H9 (cell line): ENCODE data around the gene GRIN3B. TPM values are rescaled to one million over a fixed set of nuclear protein-coding genes. Genes with fewer than 3 reads are reported as not detected.

Source experiments
- DNase-seq: peaks from one replicate; pipeline ENCODE4 v3.0.0-alpha.2; 2017
- H2AFZ ChIP-seq: one replicate; pipeline ENCODE4 v1.6.1; 2013; ENCODE audit warnings: mild to moderate bottlenecking, low read length, control low read depth, moderate library complexity
- H2AK5ac ChIP-seq: 2 replicates; pipeline ENCODE4 v1.6.1; 2013; ENCODE audit warnings: low read length, control low read depth, mixed read lengths; ENCODE audit not compliant: insufficient read length
- H2BK120ac ChIP-seq: one replicate; pipeline ENCODE4 v1.6.1; 2013; ENCODE audit warnings: low read depth, mild to moderate bottlenecking, low read length, control low read depth, inconsistent platforms; ENCODE audit not compliant: poor library complexity, severe bottlenecking
- H2BK12ac ChIP-seq: 2 replicates; pipeline ENCODE4 v1.6.1; 2013; ENCODE audit warnings: low read length, control low read depth, mixed read lengths, low read depth; ENCODE audit not compliant: insufficient read length
- H2BK15ac ChIP-seq: 2 replicates; pipeline ENCODE4 v1.6.1; 2013; ENCODE audit warnings: low read depth, low read length, control low read depth
- H2BK20ac ChIP-seq: one replicate; pipeline ENCODE4 v1.6.1; 2013; ENCODE audit warnings: low read depth, mild to moderate bottlenecking, low read length, control low read depth, inconsistent platforms; ENCODE audit not compliant: poor library complexity, severe bottlenecking
- H2BK5ac ChIP-seq: 2 replicates; pipeline ENCODE4 v1.6.1; 2013; ENCODE audit warnings: low read length, control low read depth, mixed read lengths; ENCODE audit not compliant: insufficient read length
- H3K14ac ChIP-seq: 2 replicates; pipeline ENCODE4 v1.6.1; 2013; ENCODE audit warnings: low read length, control low read depth; ENCODE audit not compliant: insufficient read depth
- H3K18ac ChIP-seq: 2 replicates; pipeline ENCODE4 v1.6.1; 2013; ENCODE audit warnings: low read depth, mild to moderate bottlenecking, mixed read lengths, low read length, control low read depth; ENCODE audit not compliant: insufficient read length
- H3K23ac ChIP-seq: 2 replicates; pipeline ENCODE4 v1.6.1; 2013; ENCODE audit warnings: low read length, control low read depth, mixed read lengths, low read depth; ENCODE audit not compliant: insufficient read length
- H3K23me2 ChIP-seq: 2 replicates; pipeline ENCODE4 v1.6.1; 2013; ENCODE audit warnings: low read depth, mild to moderate bottlenecking, mixed read lengths, low read length, control low read depth; ENCODE audit not compliant: insufficient read length, poor library complexity, severe bottlenecking
- H3K27ac ChIP-seq: 2 replicates; pipeline ENCODE4 v1.5.1; 2013; ENCODE audit warnings: low read length, control low read depth, mixed read lengths, low read depth; ENCODE audit not compliant: insufficient read length
- H3K27me3 ChIP-seq: 2 replicates; pipeline ENCODE4 v1.6.1; 2013; ENCODE audit warnings: low read length, control low read depth, inconsistent platforms; ENCODE audit not compliant: insufficient read depth
- H3K4ac ChIP-seq: 2 replicates; pipeline ENCODE4 v1.6.1; 2013; ENCODE audit warnings: low read depth, mild to moderate bottlenecking, control low read depth, inconsistent platforms, low read length, moderate library complexity
- H3K4me1 ChIP-seq: 2 replicates; pipeline ENCODE4 v1.6.1; 2013; ENCODE audit warnings: low read length, control low read depth, inconsistent platforms; ENCODE audit not compliant: insufficient read depth
- H3K4me2 ChIP-seq: 2 replicates; pipeline ENCODE4 v1.6.1; 2013; ENCODE audit warnings: low read length, control low read depth, mixed read lengths; ENCODE audit not compliant: insufficient read length, insufficient read depth
- H3K56ac ChIP-seq: 2 replicates; pipeline ENCODE4 v1.6.1; 2013; ENCODE audit warnings: low read depth, mild to moderate bottlenecking, mixed read lengths, low read length, control low read depth; ENCODE audit not compliant: insufficient read length
- H3K79me1 ChIP-seq: 2 replicates; pipeline ENCODE4 v1.6.1; 2013; ENCODE audit warnings: low read depth, mild to moderate bottlenecking, moderate library complexity, low read length, control low read depth, inconsistent platforms; ENCODE audit not compliant: insufficient read depth, poor library complexity, severe bottlenecking
- H3K79me2 ChIP-seq: 2 replicates; pipeline ENCODE4 v1.6.1; 2013; ENCODE audit warnings: low read length, control low read depth, inconsistent platforms; ENCODE audit not compliant: insufficient read depth
- H3K9ac ChIP-seq: 2 replicates; pipeline ENCODE4 v1.6.1; 2013; ENCODE audit warnings: low read length, control low read depth, mixed read lengths; ENCODE audit not compliant: insufficient read length; ENCODE audit errors: extremely low read depth
- H3K9me3 ChIP-seq: one replicate; pipeline ENCODE4 v1.6.1; 2013; ENCODE audit warnings: low read depth, low read length, inconsistent platforms; ENCODE audit not compliant: control insufficient read depth
- H3T11ph ChIP-seq: one replicate; pipeline ENCODE4 v1.6.1; 2013; ENCODE audit warnings: mild to moderate bottlenecking, low read length, control low read depth, inconsistent platforms
- H4K20me1 ChIP-seq: one replicate; pipeline ENCODE4 v1.6.1; 2013; ENCODE audit not compliant: control insufficient read depth, insufficient read length, insufficient read depth
- H4K5ac ChIP-seq: 2 replicates; pipeline ENCODE4 v1.6.1; 2013; ENCODE audit warnings: low read depth, mild to moderate bottlenecking, mixed read lengths, low read length, control low read depth; ENCODE audit not compliant: insufficient read length
- H4K8ac ChIP-seq: replicated peaks from 2 replicates; pipeline ENCODE4 v1.6.1; 2013; ENCODE audit warnings: low read length, control low read depth, mixed read lengths, low read depth; ENCODE audit not compliant: insufficient read length
- H4K91ac ChIP-seq: 2 replicates; pipeline ENCODE4 v1.6.1; 2013; ENCODE audit warnings: low read depth, mild to moderate bottlenecking, moderate library complexity, mixed read lengths, low read length, control low read depth; ENCODE audit not compliant: insufficient read length
- H3K27ac Mint-ChIP-seq, 3 experiments: 2 replicates in 2 of 3; 3 replicates in 1 of 3; pipeline ENCODE4 v1.8.0; 2020 to 2021; ENCODE audit warnings: mixed read lengths in 3 of 3, mild to moderate bottlenecking in 1 of 3, moderate library complexity in 1 of 3
- H3K27me3 Mint-ChIP-seq: 2 replicates; pipeline ENCODE4 v1.8.0; 2021; ENCODE audit warnings: low read depth, mild to moderate bottlenecking, moderate library complexity, mixed read lengths
- H3K36me3 Mint-ChIP-seq, 3 experiments: 2 replicates in 2 of 3; 3 replicates in 1 of 3; pipeline ENCODE4 v1.8.0; 2020 to 2021; ENCODE audit warnings: low read depth in 3 of 3, mixed read lengths in 3 of 3; ENCODE audit not compliant: insufficient read depth in 1 of 3
- H3K4me1 Mint-ChIP-seq, 2 experiments: 2 replicates each; pipeline ENCODE4 v1.8.0; 2020; ENCODE audit warnings: mixed read lengths in 2 of 2
- H3K4me3 Mint-ChIP-seq, 2 experiments: 2 replicates in 1 of 2; 3 replicates in 1 of 2; pipeline ENCODE4 v1.8.0; 2020 to 2021; ENCODE audit warnings: mild to moderate bottlenecking in 2 of 2, mixed read lengths in 2 of 2, moderate library complexity in 1 of 2
- H3K9me3 Mint-ChIP-seq, 2 experiments: 2 replicates in 1 of 2; 3 replicates in 1 of 2; pipeline ENCODE4 v1.8.0; 2020; ENCODE audit warnings: mild to moderate bottlenecking in 2 of 2, mixed read lengths in 2 of 2, moderate library complexity in 1 of 2
- WGBS: extraction: QIAGEN DNeasy Blood & Tissue Kit; methylation state at CpG from one replicate; pipeline ENCODE4 v1.1.7; 2013; ENCODE audit warnings: missing lambda C conversion rate, low lambda C conversion rate, mixed read lengths; ENCODE audit not compliant: insufficient read length; ENCODE audit errors: extremely low coverage; 5-methylcytosine and 5-hydroxymethylcytosine counted together
- total RNA-seq: library from RNA; stranded (reverse); gene quantifications from 2 replicates; pipeline ENCODE4 v1.2.1, GENCODE V29; 2021
- TF ChIP-seq, protein P1 (sequence below): fragments of 200-600 bp; sonication (generic); conservative IDR thresholded peaks from 3 replicates; pipeline ENCODE4 v1.8.0; 2021; ENCODE audit warnings: antibody characterized with exemption, mild to moderate bottlenecking

The GRIN3B gene
- total RNA-seq, 1 experiment from 2014 or later, result 1.0 TPM

DNA sequence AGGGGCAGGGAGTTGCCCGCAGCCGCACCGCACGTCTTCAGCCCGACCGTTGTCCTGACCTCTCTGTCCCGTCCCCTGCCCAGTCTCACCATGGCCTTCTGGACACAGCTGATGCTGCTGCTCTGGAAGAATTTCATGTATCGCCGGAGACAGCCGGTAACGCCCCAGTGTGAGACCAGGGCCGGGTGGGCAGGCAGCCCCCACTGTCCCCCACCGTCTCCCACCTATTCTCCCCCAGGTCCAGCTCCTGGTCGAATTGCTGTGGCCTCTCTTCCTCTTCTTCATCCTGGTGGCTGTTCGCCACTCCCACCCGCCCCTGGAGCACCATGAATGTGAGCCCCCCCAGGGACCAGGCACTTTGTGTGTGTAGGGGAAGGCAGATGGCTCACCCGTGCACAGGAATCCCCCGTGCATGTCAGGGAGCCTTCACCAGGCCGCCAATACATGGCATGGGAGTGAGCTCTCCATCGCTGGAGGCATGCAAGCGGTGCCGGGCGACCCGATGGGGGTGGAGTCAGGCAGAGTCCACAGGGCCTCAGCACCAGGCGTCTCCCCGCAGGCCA lies 41.1 kb downstream of the GRIN3B start:
- peaks cover 9% of the 10 kb centered on the region for H3K23me2 ChIP-seq
- no peak overlapping the region for H3K4ac ChIP-seq
- peak overlapping the region; percentile 82 to 93 for H3K4me3 Mint-ChIP-seq
- H3K4me2 ChIP-seq, result peak overlapping the region; percentile 69
- no peak overlapping the region for H2BK20ac ChIP-seq
- H4K5ac ChIP-seq, result no peak overlapping the region
- H3K23ac ChIP-seq, result no peak overlapping the region
- no peak overlapping the region for H2AK5ac ChIP-seq
- H2BK15ac ChIP-seq, result no peak overlapping the region
- no peaks in the 10 kb centered on the region for H3K79me1 ChIP-seq
- WGBS, result no CpG with 5 or more reads among the region's 26 CpGs
- no peak overlapping the region for H3K9ac ChIP-seq
- TF ChIP-seq, protein P1, sequence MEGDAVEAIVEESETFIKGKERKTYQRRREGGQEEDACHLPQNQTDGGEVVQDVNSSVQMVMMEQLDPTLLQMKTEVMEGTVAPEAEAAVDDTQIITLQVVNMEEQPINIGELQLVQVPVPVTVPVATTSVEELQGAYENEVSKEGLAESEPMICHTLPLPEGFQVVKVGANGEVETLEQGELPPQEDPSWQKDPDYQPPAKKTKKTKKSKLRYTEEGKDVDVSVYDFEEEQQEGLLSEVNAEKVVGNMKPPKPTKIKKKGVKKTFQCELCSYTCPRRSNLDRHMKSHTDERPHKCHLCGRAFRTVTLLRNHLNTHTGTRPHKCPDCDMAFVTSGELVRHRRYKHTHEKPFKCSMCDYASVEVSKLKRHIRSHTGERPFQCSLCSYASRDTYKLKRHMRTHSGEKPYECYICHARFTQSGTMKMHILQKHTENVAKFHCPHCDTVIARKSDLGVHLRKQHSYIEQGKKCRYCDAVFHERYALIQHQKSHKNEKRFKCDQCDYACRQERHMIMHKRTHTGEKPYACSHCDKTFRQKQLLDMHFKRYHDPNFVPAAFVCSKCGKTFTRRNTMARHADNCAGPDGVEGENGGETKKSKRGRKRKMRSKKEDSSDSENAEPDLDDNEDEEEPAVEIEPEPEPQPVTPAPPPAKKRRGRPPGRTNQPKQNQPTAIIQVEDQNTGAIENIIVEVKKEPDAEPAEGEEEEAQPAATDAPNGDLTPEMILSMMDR, result no peak
- H3K56ac ChIP-seq, result no peak overlapping the region
- no peaks in the 10 kb centered on the region for H3K9me3 ChIP-seq
- no peak overlapping the region for H2BK12ac ChIP-seq
- peaks cover 13 to 42% (median 25%) of the 10 kb centered on the region in 3 experiments; a peak in 6 of 7 replicates for H3K36me3 Mint-ChIP-seq
- no peak overlapping the region; a peak in 1 of 7 replicates for H3K27ac Mint-ChIP-seq
- no peaks in the 10 kb centered on the region; the same call in 1 of the 2 replicates for H3K4me1 ChIP-seq
- H2AFZ ChIP-seq, result no peak overlapping the region
- H3T11ph ChIP-seq, result no peak overlapping the region
- H3K27me3 Mint-ChIP-seq, result peaks cover 2% of the 10 kb centered on the region; the same call in 1 of the 2 replicates
- H4K20me1 ChIP-seq, result no peaks in the 10 kb centered on the region
- H3K9me3 Mint-ChIP-seq, result no peaks in the 10 kb centered on the region
- peaks cover 13 to 29% of the 10 kb centered on the region in 2 experiments for H3K4me1 Mint-ChIP-seq
- DNase-seq, result peak; percentile 27
- no peak overlapping the region for H3K14ac ChIP-seq
- H3K18ac ChIP-seq, result no peak overlapping the region
- no peak overlapping the region for H4K91ac ChIP-seq
- H2BK120ac ChIP-seq, result no peak overlapping the region
- no peak overlapping the region for H2BK5ac ChIP-seq
- no peaks in the 10 kb centered on the region for H3K79me2 ChIP-seq
- H3K27me3 ChIP-seq, result no peaks in the 10 kb centered on the region
- H4K8ac ChIP-seq, result no peak overlapping the region
- H3K27ac ChIP-seq, result no peak overlapping the region
